NCI-H1092 treated with DMSO at 0.1 percent for 48 hours (cell line): ENCODE results near the gene TRAPPC12.

Source experiments
- DNase-seq: peaks from one replicate; lab custom pipeline; 2025; lab: John Stamatoyannopoulos, UW

Gene TRAPPC12

GRCh38 chr2:3408781-3409180 lies 29.3 kb downstream of the TRAPPC12 start:
- DNase-seq = no peak

- DNase-seq = no peak
These were observed 30.2 kb downstream of the TRAPPC12 start for GRCh38 chr2:3409627-3410170.

- DNase-seq = no peak
These were observed 31.6 kb downstream of the TRAPPC12 start for GRCh38 chr2:3411103-3411502.

DNA sequence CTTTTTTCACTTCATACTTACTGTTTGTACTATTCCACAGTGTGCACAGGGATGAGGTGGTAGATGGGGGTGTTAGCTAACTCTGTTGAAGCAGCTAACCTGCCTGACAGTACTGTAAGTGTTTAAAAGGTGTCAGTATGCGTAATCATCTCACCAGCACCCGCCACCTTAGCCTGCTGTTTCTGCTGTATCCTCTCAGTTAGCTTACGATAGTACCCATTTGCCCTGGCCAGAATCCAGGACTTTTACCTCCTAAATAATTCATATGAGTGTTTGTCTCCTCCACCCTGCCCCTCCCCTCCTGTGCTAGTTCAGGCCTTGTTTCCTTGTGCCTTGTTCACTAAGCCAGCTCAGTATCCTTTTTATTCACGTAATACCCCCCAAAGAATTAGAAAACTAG lies 34.2 kb downstream of the TRAPPC12 start:
- peak; percentile 60 for DNase-seq

- DNase-seq = no peak
These were observed 34.8 kb downstream of the TRAPPC12 start for GRCh38 chr2:3414133-3414860.

DNA sequence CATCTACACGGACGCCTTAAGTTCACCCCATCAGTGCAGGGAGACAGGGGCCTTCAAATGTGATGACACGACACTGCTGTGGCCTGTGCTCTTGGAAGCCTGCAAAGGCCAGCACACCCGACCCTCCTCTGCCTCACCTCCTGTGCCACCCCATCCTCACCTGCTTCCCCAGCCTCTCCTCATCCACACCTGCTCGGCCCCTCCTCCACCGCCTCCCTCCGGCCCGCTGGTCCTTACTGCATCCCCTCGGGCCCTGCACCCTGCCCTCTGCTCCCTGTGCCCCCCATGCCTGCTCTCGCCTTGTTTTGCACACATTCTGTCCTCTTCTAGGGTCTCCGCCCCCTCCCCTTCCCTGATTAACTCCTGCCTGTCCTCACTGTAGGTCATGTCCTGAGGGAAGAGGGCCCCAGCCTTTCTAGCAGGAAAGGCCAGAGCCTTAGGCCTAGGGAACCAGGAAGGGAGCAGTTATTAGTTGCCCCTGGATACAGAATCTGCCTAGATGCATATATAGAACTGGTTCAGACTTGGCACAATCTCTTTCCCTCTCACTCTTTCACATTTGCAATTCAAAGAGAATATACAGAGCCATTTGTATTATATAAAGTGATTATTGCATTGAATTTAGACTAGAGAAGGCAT lies 39.4 kb downstream of the TRAPPC12 start:
- no peak for DNase-seq

- DNase-seq = no peak
These were observed 40.7 kb downstream of the TRAPPC12 start for GRCh38 chr2:3420076-3420768.

DNA sequence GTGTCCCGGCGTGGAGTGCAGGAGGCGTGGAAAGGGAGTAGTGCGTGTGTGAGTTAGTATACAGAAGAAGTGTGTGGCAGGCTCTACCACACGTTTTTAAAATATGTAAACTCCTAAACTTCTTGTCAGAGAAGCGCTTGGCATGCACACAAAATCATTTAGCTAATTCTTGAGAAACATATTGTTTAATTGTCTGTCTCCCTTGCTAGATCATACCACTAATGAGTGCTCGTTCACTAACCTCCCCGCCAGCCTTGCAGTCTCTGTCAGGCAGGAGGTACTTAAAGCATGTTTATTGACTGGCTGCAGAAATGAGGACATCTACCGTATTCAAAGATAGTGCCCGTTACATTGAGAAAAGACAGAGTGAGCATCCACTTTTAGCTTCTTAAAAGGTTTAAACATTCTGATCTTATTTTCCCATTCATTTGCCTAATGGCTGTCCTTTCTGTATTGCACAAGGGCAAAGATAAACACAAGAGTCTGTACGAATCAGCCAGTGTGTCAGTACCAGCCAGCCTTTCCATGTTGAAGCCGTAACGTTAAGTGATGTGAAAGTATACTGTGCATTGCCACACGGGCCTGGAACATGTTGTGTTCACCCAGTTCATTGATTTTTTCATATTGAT lies 41.4 kb downstream of the TRAPPC12 start:
- no peak for DNase-seq

DNA sequence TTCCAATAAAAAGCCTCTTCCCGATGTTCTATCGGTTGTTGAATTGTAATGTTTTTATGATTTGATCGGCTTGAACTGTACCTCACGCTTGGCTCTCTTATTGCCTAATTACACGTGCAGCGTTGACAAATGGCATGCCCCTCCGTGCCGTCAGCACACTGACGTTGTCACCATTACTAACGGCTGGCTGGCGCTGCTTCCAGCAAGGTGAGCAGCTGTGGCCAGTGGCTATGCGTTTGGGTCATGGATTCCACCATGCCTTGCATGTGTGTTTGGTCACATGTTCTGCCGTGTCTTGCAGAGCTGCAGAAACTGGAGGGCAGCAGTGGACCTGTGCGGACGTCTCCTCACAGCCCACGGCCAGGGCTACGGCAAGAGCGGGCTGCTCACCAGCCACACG lies 42.1 kb downstream of the TRAPPC12 start:
- DNase-seq = no peak

DNA sequence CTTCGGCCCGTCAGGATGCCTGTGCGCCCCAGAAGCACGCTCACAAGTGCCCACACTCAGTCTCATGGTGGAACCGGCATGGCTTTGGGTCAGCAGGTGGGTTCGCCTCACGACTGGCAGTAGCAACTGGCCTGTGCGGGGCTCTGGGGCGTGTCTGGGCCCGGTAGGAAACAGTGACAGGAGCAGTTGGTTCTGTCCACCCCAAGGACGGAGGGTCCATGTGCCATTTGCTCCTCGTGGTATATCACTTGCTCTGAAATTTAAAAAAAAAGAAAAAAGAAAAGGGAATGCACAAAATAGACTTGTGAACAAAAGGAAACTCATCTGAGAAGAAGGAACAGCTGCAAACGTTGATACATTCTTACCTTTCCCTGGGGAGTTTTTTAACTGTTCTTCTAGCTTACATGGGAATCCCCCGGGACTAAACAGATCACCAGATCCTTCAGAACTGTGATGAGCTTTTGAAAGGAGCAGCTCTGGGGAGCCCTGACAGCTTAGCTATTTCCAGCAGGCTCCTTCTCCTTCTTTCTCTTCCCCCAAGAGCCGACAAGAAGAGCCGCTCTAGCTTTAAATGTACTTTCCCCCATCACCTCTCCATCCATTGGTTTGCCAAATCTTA lies 42.8 kb downstream of the TRAPPC12 start:
- no peak for DNase-seq

DNA sequence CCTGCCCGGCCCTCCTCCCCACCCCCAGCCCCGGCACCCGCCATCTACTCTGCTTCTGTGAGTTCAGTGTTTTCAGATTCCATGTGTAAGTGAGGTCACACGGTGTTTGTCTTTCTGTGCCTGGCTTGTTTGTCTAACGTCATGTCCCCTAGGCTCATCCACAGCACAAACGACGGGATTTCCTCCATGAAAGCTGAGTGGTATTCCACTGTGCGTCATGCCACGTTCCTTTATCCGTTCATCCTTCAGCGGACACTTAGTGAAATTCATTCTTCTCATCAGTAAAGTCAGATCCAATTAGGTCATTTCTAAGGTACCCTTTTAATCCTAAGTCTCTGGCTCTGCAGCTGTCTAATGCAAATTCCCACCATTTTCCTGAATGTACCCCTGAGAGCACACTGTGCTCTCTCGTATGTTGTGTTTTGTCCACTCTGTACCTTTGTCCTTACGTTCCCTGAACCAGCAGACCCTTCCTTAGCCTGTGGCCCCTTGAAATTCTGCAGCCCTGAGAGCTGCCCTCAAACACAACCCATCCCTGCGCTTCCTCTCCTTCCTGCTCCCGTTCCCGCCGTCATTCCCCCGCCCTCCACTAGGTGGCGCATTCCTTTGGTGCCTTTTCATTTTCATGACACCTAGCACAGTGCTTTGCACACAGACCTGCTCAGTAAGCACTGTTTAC lies 44.1 kb downstream of the TRAPPC12 start:
- no peak for DNase-seq

- no peak for DNase-seq
These were observed 44.8 kb downstream of the TRAPPC12 start for GRCh38 chr2:3424171-3424795.

DNA sequence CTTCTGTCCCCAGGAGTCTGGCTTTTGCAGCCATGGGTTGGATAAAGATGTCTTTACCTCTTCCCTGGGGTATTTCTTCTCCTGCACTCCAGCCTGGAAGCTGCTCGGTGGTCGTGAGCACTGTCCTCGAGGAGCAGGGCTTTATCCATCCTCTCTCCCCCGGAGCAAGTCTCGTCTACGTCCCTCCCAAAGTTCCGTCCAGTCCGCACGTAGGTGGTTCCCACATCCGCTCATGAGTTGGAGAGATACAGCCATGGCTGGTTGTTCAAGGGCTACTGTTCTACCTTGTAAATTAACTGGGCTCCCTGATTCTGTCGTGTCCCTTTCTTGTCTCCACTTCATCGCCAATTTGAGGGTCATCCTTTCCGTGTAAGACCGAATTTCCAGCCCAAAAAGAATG lies 47.1 kb downstream of the TRAPPC12 start:
- no peak for DNase-seq

GRCh38 chr2:3427272-3427671 lies 47.8 kb downstream of the TRAPPC12 start:
- DNase-seq = no peak

DNA sequence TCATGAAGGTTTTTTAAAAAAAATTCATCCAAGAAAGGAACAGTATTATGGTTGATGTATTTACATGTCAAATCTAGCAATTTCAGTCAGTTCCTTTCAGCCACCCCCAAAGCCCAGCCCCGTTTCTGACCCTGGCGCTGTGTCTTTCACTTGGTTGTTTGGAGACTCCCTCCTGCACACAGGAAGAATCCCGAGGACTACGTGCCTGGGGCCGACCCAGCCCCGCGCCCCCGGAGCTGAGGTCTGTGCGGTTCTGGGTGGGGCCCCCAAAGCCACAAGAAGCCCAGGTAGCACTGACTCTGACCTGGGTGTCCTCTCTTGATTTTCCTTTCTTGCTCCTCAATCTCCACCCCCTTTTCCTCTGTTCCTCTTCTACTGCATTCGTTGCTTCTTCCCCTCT lies 49.1 kb downstream of the TRAPPC12 start:
- no peak for DNase-seq

DNA sequence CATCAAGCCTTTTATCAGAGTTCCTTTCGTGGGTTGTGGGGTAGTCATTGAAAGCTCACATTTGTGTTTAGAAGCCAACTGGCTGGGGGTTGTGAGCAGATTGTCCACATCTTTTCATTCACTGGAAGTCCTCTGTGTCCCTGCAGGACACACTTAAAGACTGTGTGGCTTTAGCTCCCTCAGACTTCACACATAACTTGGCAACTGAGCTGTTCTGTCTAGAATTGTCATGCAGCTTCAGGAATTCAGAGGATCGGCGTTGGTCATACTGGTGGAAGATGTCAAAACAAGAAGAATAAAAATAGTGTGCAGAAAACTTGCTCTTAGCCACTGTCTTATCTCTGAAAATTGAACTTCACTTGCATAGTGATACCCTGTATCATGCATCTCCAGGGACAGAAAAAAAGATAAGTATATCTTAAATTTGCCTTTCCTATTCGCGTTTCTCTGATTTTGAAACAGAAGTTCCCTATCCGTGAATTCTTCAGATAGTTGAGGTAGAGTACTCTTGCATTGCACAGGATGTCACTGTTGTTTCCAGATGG lies 49.6 kb downstream of the TRAPPC12 start:
- no peak for DNase-seq

- no peak for DNase-seq
These were observed 50.7 kb downstream of the TRAPPC12 start for GRCh38 chr2:3430172-3430571.

DNA sequence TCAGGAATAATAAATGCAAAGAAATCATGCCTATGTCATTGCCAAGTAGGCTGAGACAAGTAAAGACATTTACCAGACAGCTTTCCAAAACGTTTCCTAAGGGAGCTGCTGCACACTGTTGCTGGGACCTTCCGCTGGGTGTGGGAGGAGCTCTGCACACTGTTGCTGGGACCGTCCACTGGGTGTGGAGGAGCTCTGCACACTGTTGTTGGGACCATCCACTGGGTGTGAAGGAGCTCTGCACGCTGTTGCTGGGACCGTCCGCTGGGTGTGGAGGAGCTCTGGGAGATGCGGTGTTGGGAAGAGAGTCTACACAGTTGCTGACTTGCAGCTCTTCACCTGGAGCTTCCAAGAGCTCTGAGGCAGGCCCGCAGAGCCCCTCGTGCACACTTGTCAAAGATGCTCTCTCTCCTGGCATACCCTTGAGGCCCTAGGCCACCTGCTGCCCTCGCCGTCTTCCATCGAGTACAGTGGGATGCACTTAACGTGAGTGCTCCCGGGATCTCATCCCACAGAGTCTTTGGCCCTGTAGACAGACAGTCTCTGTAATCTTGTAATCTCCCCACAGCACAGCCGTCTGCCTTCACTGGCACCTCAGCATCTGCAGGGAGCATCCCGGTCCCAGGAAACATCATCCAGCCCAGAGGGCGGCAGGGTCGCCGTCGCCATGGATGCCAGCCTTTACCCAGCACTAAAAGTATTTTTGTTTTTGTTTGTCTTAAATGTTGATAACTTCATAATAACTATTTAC lies 51.4 kb downstream of the TRAPPC12 start:
- DNase-seq = no peak

DNA sequence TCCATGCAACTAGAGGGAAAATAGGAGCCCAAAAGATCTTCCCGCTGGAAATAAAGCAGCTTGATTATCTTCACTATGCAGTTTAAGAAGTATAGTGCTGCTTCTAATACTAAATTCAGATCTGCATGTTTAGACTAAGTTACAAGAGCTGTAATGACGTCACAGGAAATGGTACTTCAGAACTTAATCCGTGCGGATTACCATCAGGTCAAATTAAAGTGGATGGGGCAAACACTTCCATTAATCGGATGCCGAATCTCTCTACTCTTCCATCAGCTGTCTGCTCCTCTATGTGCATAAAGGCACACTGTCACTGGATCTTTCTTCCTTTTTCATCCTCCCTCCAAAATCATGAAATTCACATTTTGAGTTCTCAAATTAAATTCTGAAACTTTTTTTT lies 52.6 kb downstream of the TRAPPC12 start:
- DNase-seq = no peak
